Vagina (tissue), 2 donors: ENCODE data around the gene SIAH1. TPM values are rescaled to one million over a fixed set of nuclear protein-coding genes. Genes with fewer than 3 reads are reported as not detected.
A peak's percentile ranks its signal among the peaks of the same experiment; 100 is the strongest.
"Not testable (repeated sequence)": the region's sequence is repeated elsewhere in the genome, so short reads cannot be mapped to it uniquely, and the experiment has no call there.

Experiments
- DNase-seq, 2 donors: peaks; one replicate each; pipeline ENCODE4 v3.0.0-alpha.2; 2017; ENCODE audit errors: extremely low spot score in 2 of 2
- H3K27ac ChIP-seq: fragments of 200-600 bp; sonication (generic); one replicate; pipeline ENCODE4 v1.5.1; 2019
- H3K27me3 ChIP-seq: fragments of 200-600 bp; sonication (generic); one replicate; pipeline ENCODE4 v1.5.1; 2019
- H3K36me3 ChIP-seq, 2 donors: fragments of 200-600 bp; sonication (generic); one replicate each; pipeline ENCODE4 v1.5.1; 2017 to 2019
- H3K4me1 ChIP-seq: fragments of 200-600 bp; sonication (generic); one replicate; pipeline ENCODE4 v1.5.1; 2019
- H3K4me3 ChIP-seq, 2 donors: fragments of 200-600 bp; sonication (generic); 1 replicate in 1 of 2; 2 replicates in 1 of 2; pipeline ENCODE4 v1.5.1; 2016 to 2019
- H3K9me3 ChIP-seq: fragments of 200-600 bp; sonication (generic); one replicate; pipeline ENCODE4 v1.5.1; 2019
- CTCF ChIP-seq, 3 experiments: fragments of 450-650 bp in 2 of 3; fragments of 200-600 bp in 1 of 3; sonication (generic) in 1 of 3; IDR thresholded peaks; one replicate each; pipeline ENCODE4 v1.5.1; 2017 to 2019; ENCODE audit warnings: antibody characterized with exemption in 3 of 3, mild to moderate bottlenecking in 2 of 3, moderate library complexity in 2 of 3
- POLR2A ChIP-seq, 2 donors: fragments of 450-650 bp; IDR thresholded peaks; one replicate each; pipeline ENCODE4 v1.6.1; 2017; ENCODE audit warnings: antibody characterized with exemption in 2 of 2, mild to moderate bottlenecking in 2 of 2, moderate library complexity in 2 of 2
- POLR2AphosphoS5 ChIP-seq, 2 donors: sonication (generic); formaldehyde crosslinking; IDR thresholded peaks; one replicate each; pipeline ENCODE4 v1.9.0; 2017; ENCODE audit warnings: antibody characterized with exemption in 2 of 2, mild to moderate bottlenecking in 2 of 2, low read depth in 1 of 2; ENCODE audit not compliant: insufficient read depth in 1 of 2
- intact Hi-C: fragments of 100-400 bp; cut with DNase I; formaldehyde crosslinking; loops from one replicate; pipeline ENCODE4 v1.15.1; 2023
- total RNA-seq: library from RNA; depleted of rRNA; stranded (reverse); fragments of >200 nt; gene quantifications from one replicate; pipeline ENCODE4 v1.2.3, GENCODE V29; 2016

Gene SIAH1
- total RNA-seq, 1 donor from 2014 or later, result 26.8 TPM

DNA sequence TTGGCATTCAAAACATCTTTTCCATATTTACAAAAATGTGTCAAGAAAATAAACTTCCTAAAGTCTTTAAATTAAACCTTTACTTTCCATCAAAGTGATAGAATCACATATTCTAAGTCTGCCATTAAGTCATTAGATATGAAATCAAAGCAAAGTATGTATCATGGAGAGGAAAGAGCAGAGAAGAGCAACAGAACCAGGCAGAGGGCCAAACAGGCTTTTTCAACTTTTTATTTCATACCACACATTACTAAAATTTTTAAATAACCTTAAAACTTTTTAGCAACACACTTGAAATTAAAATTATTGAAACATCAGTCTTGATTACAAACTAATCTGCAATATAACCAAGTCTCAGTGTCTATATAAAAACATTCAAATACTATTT lies 13.8 kb downstream of the SIAH1 start:
- no peak for DNase-seq
- Histone ChIP-seq H3K4me3 (no peak overlapping the region), H3K4me1 (peaks cover 74% of the 10 kb centered on the region), H3K9me3 (no peaks in the 10 kb centered on the region), H3K36me3 (no peaks in the 10 kb centered on the region), H3K27ac (no peak overlapping the region), H3K27me3 (no peaks in the 10 kb centered on the region)
- intact Hi-C loops, result no loop called here
- TF ChIP-seq POLR2AphosphoS5 (IDR thresholded peaks at IDR 0.05; ENCODE audit: insufficient read depth in 1 of 2, low read depth in 1 of 2) (no peak), CTCF (IDR thresholded peaks at IDR 0.05) (no peak), POLR2A (IDR thresholded peaks at IDR 0.05) (no peak)

DNA sequence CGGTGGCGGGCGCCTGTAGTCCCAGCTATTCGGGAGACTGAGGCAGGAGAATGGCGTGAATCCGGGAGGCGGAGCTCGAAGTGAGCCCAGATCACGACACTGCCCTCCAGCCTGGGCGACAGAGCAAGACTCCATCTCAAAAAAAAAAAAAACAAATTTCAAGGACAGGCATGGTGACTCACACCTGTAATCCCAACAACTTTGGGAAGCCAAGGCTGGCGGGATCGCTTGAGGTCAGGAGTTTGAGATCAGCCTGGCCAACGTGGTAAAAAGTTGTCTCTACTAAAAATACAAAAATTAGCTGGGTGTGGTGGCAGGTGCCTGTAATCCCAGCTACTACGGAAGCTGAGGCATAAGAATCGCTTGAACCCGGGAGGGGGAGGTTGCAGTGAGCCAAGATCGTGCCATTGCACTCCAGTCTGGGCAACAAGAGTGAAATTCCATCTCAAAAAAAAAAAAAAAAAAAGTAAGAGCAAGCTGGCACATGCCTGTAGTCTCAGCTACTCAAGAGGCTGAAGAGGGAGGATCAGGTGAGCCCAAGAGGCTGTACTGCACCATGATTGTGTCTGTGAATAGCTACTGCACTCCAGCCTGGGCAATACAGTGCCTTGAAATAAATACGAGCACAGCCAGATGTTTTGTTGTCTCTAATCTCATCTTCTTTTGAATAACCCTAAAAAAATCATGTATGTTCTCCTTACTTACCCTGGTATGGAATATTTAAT lies 14.4 kb downstream of the SIAH1 start:
- H3K9me3 ChIP-seq, H3K27ac ChIP-seq, H3K27me3 ChIP-seq, intact Hi-C loops, H3K4me3 ChIP-seq, H3K36me3 ChIP-seq: not testable (repeated sequence)
- peak in 1 of 2 donors; percentile 58 for DNase-seq
- H3K4me1 ChIP-seq, result peaks cover 70% of the 10 kb centered on the region

GRCh38 chr16:48370229-48370628 lies 15.0 kb downstream of the SIAH1 start:
- intact Hi-C loops, result no loop called here
- no peak for DNase-seq
- Histone ChIP-seq H3K27me3 (no peaks in the 10 kb centered on the region), H3K4me3 (no peak overlapping the region), H3K9me3 (no peaks in the 10 kb centered on the region), H3K27ac (no peak overlapping the region), H3K4me1 (peaks cover 69% of the 10 kb centered on the region), H3K36me3 (no peaks in the 10 kb centered on the region)
- TF ChIP-seq POLR2A (IDR thresholded peaks at IDR 0.05) (no peak), CTCF (IDR thresholded peaks at IDR 0.05) (no peak), POLR2AphosphoS5 (IDR thresholded peaks at IDR 0.05; ENCODE audit: insufficient read depth in 1 of 2, low read depth in 1 of 2) (no peak)

GRCh38 chr16:48369765-48370164 lies 15.4 kb downstream of the SIAH1 start:
- no peak for DNase-seq
- intact Hi-C loops, result no loop called here
- H3K36me3 ChIP-seq, result no peaks in the 10 kb centered on the region
- TF ChIP-seq CTCF (IDR thresholded peaks at IDR 0.05), result no peak
- no peaks in the 10 kb centered on the region for H3K9me3 ChIP-seq
- H3K4me1 ChIP-seq, result peaks cover 69% of the 10 kb centered on the region
- H3K27me3 ChIP-seq, result no peaks in the 10 kb centered on the region
- H3K27ac ChIP-seq, result no peak overlapping the region
- no peak overlapping the region for H3K4me3 ChIP-seq

DNA sequence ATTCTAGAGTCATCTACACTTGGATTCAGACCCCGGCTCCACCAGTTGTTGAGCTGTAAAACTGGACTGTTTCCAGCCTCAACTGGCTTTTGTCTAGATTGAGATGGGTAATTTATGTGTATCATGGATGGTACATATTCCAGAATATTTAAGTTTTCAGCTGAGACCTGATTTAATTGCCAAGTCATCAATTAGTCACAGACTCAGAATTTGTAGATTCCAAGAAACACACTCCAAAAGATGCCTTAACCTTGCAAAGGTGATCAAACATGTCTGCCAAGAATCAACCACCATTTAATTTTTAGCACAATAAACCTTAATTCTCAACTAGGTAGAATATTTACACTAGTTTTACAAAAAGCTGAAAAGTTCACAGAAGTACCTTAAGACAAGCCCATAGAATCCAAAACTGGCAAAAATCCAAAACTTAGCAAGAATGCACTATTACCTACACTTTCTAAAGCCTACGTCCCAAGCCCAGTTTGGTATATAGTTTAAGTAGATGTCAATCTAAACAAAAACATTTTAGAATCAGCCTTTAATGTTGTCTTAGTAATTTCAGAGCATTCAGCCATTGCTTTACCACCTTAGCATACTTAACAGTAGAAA lies 17.7 kb downstream of the SIAH1 start:
- TF ChIP-seq POLR2AphosphoS5 (IDR thresholded peaks at IDR 0.05; ENCODE audit: insufficient read depth in 1 of 2, low read depth in 1 of 2), result no peak
- TF ChIP-seq CTCF (IDR thresholded peaks at IDR 0.05), result no peak
- no peak for TF ChIP-seq POLR2A (IDR thresholded peaks at IDR 0.05)

More for the DNA sequence above, 17.7 kb downstream of the SIAH1 start:
- H3K27me3 ChIP-seq, result no peaks in the 10 kb centered on the region
- peak overlapping the region; percentile 88 for H3K27ac ChIP-seq
- peaks cover 61% of the 10 kb centered on the region for H3K4me1 ChIP-seq
- no peaks in the 10 kb centered on the region for H3K36me3 ChIP-seq
- no peak for DNase-seq
- intact Hi-C loops, result no loop called here
- H3K9me3 ChIP-seq, result no peaks in the 10 kb centered on the region
- no peak overlapping the region for H3K4me3 ChIP-seq
